Measurements from ENCODE around the gene OTOF.

The OTOF gene

GRCh38 chr2:26466662-26467310 is 11.1 kb downstream of the OTOF start:
- no peak for DNase-seq (ENCODE audit: low read depth in 2 of 3, low spot score in 2 of 3)

GRCh38 chr2:26465981-26466471 is 11.9 kb downstream of the OTOF start:
- DNase-seq (ENCODE audit: low read depth in 2 of 3, low spot score in 2 of 3) = no peak

- DNase-seq (ENCODE audit: low read depth in 2 of 3, low spot score in 2 of 3) = no peak
Measured at GRCh38 chr2:26465266-26465925, 12.5 kb downstream of the OTOF start.

- no peak for DNase-seq (ENCODE audit: low read depth in 2 of 3, low spot score in 2 of 3)
Measured at GRCh38 chr2:26464390-26465265, 13.3 kb downstream of the OTOF start.

- no peak for DNase-seq (ENCODE audit: low read depth in 2 of 3, low spot score in 2 of 3)
Measured at GRCh38 chr2:26463244-26464192, 14.4 kb downstream of the OTOF start.

GRCh38 chr2:26462511-26463243 is 15.2 kb downstream of the OTOF start:
- DNase-seq (ENCODE audit: low read depth in 2 of 3, low spot score in 2 of 3) = no peak

GRCh38 chr2:26462100-26462499 is 15.8 kb downstream of the OTOF start:
- DNase-seq (ENCODE audit: low read depth in 2 of 3, low spot score in 2 of 3) = no peak

- no peak for DNase-seq (ENCODE audit: low read depth in 2 of 3, low spot score in 2 of 3)
Measured at GRCh38 chr2:26461601-26462023, 16.3 kb downstream of the OTOF start.

GRCh38 chr2:26460613-26461031 is 17.3 kb downstream of the OTOF start:
- DNase-seq (ENCODE audit: low read depth in 2 of 3, low spot score in 2 of 3) = no peak

- DNase-seq (ENCODE audit: low read depth in 2 of 3, low spot score in 2 of 3) = no peak
Measured at GRCh38 chr2:26459991-26460612, 17.8 kb downstream of the OTOF start.

- no peak for DNase-seq (ENCODE audit: low read depth in 2 of 3, low spot score in 2 of 3)
Measured at GRCh38 chr2:26458365-26459042, 19.4 kb downstream of the OTOF start.

- DNase-seq (ENCODE audit: low read depth in 2 of 3, low spot score in 2 of 3) = no peak
Measured at GRCh38 chr2:26457695-26458364, 20.1 kb downstream of the OTOF start.

GRCh38 chr2:26457251-26457666 is 20.7 kb downstream of the OTOF start:
- no peak for DNase-seq (ENCODE audit: low read depth in 2 of 3, low spot score in 2 of 3)

GRCh38 chr2:26456440-26457250 is 21.3 kb downstream of the OTOF start:
- no peak for DNase-seq (ENCODE audit: low read depth in 2 of 3, low spot score in 2 of 3)

- no peak for DNase-seq (ENCODE audit: low read depth in 2 of 3, low spot score in 2 of 3)
Measured at GRCh38 chr2:26455670-26456439, 22.1 kb downstream of the OTOF start.

GRCh38 chr2:26455037-26455669 is 22.8 kb downstream of the OTOF start:
- no peak for DNase-seq (ENCODE audit: low read depth in 2 of 3, low spot score in 2 of 3)

All from activated CD8-positive, alpha-beta memory T cell treated with anti-CD3 and anti-CD28 coated beads for 48 hours (primary cell).